Femur (tissue), 1 donor: ENCODE data around the gene C21orf91.

Experiments
- DNase-seq: peaks from one replicate; pipeline ENCODE4 v3.0.0-alpha.2; 2017

The C21orf91 gene

GRCh38 chr21:17796503-17796902, 22.7 kb downstream of the C21orf91 start:
- DNase-seq, result no peak

DNA sequence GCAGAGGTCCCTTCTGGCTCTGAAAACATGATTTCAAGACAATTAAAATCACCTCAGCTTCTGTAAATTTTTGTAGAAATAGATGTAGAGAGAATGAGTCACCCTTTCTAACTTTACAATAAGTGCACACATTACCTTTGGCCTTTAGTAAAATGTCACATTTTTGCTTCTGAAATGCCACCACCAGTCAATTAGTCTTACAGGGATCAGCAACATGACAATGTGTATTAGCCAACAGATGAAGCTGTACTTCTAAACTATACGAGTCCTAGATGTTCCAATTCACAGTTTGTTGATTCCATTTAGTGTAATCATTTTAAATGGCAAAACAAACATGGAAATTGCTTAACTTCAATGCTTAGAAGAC, 23.1 kb downstream of the C21orf91 start:
- no peak for DNase-seq

GRCh38 chr21:17795146-17796036, 23.8 kb downstream of the C21orf91 start:
- no peak for DNase-seq

GRCh38 chr21:17794518-17795145, 24.5 kb downstream of the C21orf91 start:
- DNase-seq, result no peak

DNA sequence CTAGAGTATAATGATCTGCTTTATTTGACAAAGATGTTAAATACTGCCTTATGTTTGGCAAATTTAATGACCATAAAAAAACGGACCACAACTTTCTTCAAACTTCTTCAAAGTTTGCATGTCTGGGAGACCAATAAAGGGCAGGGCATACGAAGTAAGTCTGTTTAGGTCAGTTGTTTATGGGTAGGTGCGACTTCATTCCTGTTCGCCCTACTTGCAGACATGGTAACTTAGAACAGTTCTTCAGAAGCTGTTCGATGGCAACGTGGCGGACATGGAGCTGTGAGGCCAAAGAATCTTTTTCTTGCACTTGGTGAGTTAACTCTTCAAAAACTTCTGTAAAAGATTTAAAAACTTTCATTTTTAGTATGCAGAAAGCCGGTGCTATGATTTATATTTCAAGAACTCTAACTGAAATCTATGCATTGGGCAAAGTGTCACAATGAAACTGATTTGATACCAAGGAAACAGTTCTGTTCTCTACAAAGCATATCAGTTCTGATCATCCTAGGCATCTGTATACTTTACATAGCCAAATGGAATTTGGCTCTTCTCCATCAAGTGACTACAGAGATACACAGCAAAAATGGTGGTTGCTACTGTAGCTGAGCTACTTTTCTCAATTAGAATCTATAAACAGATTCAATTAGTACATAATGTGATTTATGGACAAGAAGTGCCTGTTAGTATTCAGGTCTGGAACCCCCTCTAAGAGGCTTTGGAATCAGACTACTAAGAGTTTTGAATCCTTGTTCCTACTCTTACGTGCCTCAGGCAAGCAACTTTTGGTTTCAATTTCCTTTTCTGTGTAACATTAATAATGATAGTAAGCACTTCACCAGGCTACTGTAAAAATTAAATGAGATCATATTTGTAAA, 25.7 kb downstream of the C21orf91 start:
- DNase-seq, result no peak

DNA sequence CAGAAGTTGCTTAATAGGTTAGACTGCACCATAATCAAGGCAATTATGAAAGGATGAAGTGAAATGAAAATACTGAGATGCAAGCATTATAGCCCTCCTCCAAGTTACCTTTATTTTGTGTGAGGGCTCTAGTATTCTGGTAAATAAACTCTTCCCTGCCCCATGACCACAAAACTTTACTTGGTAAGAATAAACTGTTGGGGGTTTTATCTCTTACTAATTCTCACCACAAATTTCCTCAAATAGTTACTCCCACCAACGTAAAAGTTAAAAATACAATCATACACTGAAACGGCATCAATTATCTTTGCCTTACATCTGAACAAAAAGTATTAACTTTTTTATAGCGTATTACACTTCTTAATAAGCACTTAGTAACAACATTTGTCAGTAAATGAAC, 29.5 kb downstream of the C21orf91 start:
- DNase-seq, result no peak

- DNase-seq, result no peak
Measured at GRCh38 chr21:17789069-17789468, 30.1 kb downstream of the C21orf91 start.

DNA sequence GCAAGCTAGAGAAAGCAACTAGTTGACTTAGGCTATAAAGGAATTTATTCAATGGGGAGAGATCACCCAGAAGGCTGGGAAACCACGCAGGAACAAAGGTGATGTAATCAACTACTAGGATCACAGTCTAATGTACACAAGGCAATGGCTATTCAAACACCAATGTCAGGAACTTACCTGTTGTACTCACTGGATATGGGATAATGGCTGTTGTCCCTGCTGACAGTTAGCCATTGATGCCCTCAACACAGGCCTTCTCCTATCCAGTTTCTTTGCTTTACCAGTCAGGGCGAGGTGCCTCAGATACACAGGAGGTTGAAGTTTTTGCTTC, 32.3 kb downstream of the C21orf91 start:
- DNase-seq, result no peak

GRCh38 chr21:17786071-17786850, 32.9 kb downstream of the C21orf91 start:
- no peak for DNase-seq

DNA sequence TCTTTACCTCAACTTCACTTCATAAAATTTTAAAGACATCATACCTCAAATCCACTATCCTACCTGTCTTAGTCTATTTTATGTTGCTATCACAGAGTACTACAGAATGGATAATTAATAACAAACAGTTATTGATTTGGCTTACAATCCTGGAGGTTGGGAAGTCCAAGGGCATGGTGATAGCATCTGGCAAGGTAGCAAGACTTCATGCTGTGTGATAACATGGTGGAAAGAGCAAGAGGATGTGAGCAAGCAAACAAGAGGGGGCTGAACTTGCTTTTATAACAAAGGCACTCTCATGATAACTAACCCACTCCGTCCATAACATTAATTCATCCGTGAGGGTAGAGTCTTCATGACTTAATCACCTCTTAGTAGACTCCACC, 33.8 kb downstream of the C21orf91 start:
- DNase-seq, result no peak

DNA sequence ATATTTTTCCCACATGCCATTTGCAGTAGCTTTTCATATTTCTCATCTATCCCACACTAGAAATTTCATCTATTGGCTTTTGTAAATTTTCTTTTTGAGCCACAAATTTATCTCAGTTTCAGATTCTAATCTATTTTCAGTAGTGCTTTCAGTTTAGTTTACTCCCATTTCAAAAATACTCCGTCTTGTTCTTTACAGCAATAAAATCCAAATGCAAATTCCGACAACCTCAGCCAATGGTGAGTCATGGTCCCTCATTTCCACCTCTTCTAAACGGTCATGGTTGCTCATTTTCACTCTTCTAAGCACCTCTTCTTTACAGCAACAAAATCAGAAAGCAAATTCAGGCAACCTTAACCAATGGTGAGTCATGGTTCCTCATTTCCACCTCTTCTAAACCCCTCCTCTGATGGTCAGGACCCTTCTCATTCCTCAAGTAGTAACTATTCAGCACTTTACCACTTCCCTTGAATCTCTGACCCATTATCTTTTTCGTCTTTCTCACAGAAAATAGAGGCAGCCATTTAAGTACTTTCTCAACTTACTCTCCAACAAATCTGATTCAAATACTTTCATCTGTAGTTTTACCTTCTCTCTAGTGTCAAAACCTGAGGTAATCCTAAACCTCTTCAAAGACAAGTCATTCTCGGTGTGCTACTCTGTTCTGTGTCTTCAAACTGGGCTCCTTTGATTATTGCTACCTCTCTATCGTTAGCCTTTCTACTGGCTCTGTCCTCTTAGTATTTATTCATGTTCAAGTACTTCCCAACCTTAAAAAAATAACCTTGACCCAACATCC, 34.4 kb downstream of the C21orf91 start:
- DNase-seq, result no peak

DNA sequence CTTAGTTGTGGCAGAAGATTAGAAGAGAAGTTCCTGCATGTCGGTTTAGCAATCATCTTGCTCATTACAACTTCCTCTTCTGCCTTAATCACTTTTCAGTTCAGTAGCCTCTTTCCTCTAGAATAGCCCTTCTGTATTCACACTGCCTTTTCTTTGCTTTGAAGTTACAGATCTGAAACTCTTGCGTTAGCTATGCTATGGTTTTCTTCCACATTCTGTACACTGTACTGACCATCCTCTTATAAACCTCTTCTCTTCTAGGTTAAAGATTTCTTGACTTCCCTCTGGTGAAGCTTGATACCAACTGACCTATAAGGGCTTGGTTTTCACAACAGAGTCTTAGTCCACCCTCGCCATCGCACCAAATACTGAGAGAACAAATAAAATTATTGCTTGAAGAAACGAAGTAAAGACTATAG, 35.0 kb downstream of the C21orf91 start:
- DNase-seq, result no peak

GRCh38 chr21:17783481-17784179, 35.5 kb downstream of the C21orf91 start:
- DNase-seq, result no peak

GRCh38 chr21:17783003-17783402, 36.2 kb downstream of the C21orf91 start:
- no peak for DNase-seq

DNA sequence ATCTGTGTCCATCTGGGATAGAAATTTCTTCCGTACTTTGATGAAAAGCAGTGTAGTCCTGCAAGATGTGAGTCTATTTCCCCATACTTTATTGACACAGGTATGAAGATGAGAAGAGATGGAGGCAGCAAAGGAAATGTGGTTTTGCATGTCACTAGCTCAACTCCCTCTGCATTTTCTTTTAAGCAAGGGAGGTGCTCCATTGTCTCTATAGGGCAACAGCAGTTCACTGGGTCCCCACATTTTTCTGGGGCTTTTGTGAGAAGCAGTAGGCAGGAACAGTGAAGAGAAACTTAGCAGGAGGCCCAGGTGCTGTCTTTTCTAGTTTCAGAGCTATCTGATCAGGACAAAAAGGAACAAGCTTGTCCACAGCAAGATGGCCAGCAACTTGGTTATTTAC, 37.1 kb downstream of the C21orf91 start:
- DNase-seq, result no peak

DNA sequence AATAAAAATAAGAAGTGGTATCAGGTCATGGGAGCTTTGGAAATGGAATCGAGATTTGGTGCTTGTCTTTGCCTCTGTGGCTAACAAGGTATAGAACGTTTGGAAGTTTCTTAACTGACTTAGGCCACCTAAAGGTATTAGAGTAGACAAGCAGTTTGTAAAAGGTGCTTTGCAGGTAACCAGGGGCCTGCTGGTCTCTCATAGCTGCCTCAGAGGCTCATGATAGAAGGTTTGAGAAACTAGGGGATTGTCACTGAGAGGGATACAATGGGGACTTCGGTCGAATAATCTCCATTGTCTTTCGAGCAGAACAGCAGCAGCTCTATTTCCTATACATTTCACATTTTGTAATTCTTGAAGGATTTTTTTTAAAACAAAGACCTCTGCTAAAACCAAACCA, 37.6 kb downstream of the C21orf91 start:
- no peak for DNase-seq

- no peak for DNase-seq
Measured at GRCh38 chr21:17780539-17780938, 38.6 kb downstream of the C21orf91 start.

DNA sequence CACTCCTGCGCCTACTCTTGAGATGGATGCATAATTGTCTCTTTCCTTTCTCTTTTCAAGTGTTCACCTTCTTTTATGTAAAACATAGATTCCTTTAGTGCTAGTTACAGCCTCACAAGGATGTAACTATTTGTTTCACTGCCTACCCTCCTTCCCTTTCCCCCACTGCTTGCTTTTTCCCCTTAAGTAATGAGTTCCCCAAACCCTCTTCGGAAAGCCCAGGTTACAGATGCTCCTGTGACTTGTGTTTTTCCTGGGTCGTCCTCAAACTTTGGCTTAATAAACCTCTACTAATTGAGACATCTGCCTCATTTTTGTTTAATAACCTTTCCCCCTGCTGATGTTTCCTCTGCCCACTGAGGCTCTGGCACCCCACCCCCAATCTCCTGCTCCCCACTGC, 39.2 kb downstream of the C21orf91 start:
- DNase-seq, result no peak

DNA sequence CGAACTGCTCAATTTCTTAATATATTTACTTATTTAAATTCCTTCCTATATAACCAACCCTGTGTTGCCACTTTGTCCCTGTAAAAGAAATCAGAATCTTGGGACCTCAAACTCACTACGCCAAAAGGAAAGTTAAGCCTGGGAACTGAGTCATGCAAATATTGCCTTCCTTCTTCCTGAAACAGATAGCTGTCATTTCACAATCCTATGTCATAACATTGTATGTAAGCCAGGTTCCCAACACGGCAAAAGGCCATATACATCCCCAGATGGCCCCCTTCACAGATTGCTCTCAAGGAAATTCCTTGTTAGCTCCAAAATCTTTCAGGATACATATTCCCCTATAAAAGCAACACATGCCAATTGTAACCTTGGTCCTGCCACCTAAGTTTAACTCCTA, 39.7 kb downstream of the C21orf91 start:
- DNase-seq, result no peak

- no peak for DNase-seq
Measured at GRCh38 chr21:17777072-17777765, 41.9 kb downstream of the C21orf91 start.
